Natural killer cell (primary cell): Measurements from ENCODE around the gene ODC1. TPM values are rescaled to one million over a fixed set of nuclear protein-coding genes. Genes with fewer than 3 reads are reported as not detected.

Experiments used
- ATAC-seq, 3 donors: fragments of 150-1000 bp in 2 of 3; fragments of 200-7000 bp in 1 of 3; cut with Tn5 transposase; 1 replicate in 1 of 3; 2 replicates in 2 of 3; pipeline ENCODE4 v1.10.0; 2021; ENCODE audit warnings: mild to moderate bottlenecking in 2 of 3, moderate library complexity in 2 of 3
- DNase-seq, 2 donors: peaks; one replicate each; pipeline versions ENCODE4 v3.0.0 to v3.0.0-alpha.2; 2013 to 2021; ENCODE audit warnings: mixed read lengths in 1 of 2
- H3K27ac ChIP-seq: one replicate; pipeline ENCODE4 v1.5.1; 2013; ENCODE audit warnings: mild to moderate bottlenecking, low read length
- H3K27me3 ChIP-seq: one replicate; pipeline ENCODE4 v1.6.1; 2013; ENCODE audit warnings: low read length; ENCODE audit not compliant: control insufficient read depth, insufficient read depth
- H3K36me3 ChIP-seq: one replicate; pipeline ENCODE4 v1.6.1; 2013; ENCODE audit warnings: low read length; ENCODE audit not compliant: control insufficient read depth, insufficient read depth
- H3K4me1 ChIP-seq: one replicate; pipeline ENCODE4 v1.6.1; 2013; ENCODE audit warnings: low read length; ENCODE audit not compliant: control insufficient read depth, insufficient read depth
- H3K4me3 ChIP-seq: one replicate; pipeline ENCODE4 v1.5.1; 2013; ENCODE audit warnings: low read length
- H3K9me3 ChIP-seq: one replicate; pipeline ENCODE4 v1.6.1; 2013; ENCODE audit warnings: low read length; ENCODE audit not compliant: control insufficient read depth, insufficient read depth
- H3K27ac Mint-ChIP-seq, 2 donors: one replicate each; pipeline ENCODE4 v1.8.0; 2022; ENCODE audit warnings: mild to moderate bottlenecking in 2 of 2, mixed read lengths in 2 of 2, moderate library complexity in 1 of 2
- H3K27me3 Mint-ChIP-seq, 2 donors: one replicate each; pipeline ENCODE4 v1.8.0; 2022; ENCODE audit warnings: low read depth in 2 of 2, mixed read lengths in 2 of 2
- H3K36me3 Mint-ChIP-seq: one replicate; pipeline ENCODE4 v1.8.0; 2022; ENCODE audit warnings: mixed read lengths
- H3K4me1 Mint-ChIP-seq, 2 donors: one replicate each; pipeline ENCODE4 v1.8.0; 2022; ENCODE audit warnings: mixed read lengths in 2 of 2
- H3K4me3 Mint-ChIP-seq: one replicate; pipeline ENCODE4 v1.8.0; 2022; ENCODE audit warnings: mild to moderate bottlenecking, moderate library complexity, mixed read lengths
- H3K9me3 Mint-ChIP-seq, 2 donors: one replicate each; pipeline ENCODE4 v1.8.0; 2022; ENCODE audit warnings: mixed read lengths in 2 of 2
- CTCF ChIP-seq: fragments of 200-600 bp; IDR thresholded peaks from one replicate; pipeline ENCODE4 v1.8.0; 2022; ENCODE audit warnings: antibody characterized with exemption
- WGBS: methylation state at CpG from one replicate; pipeline ENCODE4 v1.1.7; 2013; ENCODE audit warnings: missing lambda C conversion rate; ENCODE audit not compliant: insufficient coverage; 5-methylcytosine and 5-hydroxymethylcytosine counted together
- intact Hi-C: fragments of 100-400 bp; cut with micrococcal nuclease; formaldehyde crosslinking; loops from one replicate; pipeline ENCODE4 v1.14.2; 2022
- total RNA-seq, 4 donors: library from RNA; stranded (reverse); fragments of 120-200 nt in 1 of 4; gene quantifications; one replicate each; pipeline versions ENCODE4 v1.2.3 to v1.2.4, GENCODE V29; 2013 to 2022

ODC1 gene
- total RNA-seq, 3 donors from 2014 or later (not counting 1 experiment from before 2014, with no cell fraction given) = 38.7 to 85.4 (median 43.8) TPM

DNA sequence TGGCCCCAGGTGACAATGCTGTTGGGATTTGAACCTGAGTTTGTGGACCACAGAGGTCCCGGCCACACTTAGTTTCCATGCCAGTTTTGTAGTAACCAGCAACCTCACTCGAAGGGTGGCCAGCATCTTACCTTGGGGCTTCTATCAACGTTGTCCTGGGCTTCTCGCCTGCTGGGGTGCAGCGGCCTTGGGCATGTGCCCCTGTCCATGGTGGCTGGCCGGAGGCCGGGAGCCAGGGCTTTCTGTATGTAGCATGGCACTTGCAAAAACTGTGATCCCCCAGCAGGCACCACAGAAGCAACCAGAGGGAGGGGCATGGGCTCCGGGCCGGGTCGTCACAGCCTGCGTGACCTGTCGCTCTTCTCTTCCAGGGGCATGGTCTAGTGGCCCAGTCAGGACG, 51.7 kb downstream of the ODC1 start:
- WGBS = 93% methylated on average over 13 of the region's 13 CpGs
- H3K4me1 ChIP-seq = peaks cover 34% of the 10 kb centered on the region
- H3K4me1 Mint-ChIP-seq = peaks cover 28 to 52% of the 10 kb centered on the region in 2 donors

DNA sequence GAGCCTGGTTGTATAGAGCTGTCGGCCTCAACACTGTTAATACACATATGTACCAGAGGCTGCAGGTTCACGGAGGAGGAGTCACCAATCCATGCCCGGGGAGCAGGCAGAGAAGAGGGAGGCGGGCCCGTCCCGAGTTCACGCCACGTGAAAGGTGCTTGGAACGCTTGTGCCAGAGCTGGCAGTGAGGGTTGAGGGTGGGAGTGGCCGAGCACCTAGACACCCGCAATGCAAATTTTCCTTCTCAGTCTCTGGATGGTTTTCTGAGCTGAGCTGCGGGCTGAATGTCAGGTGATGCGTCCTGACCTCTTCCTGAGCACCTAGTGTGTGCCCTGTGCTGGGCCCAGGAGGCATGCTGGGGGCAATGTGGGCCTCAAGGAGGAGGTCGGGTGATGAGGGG, 52.2 kb downstream of the ODC1 start:
- intact Hi-C loops = no loop called here
- no peaks in the 10 kb centered on the region for H3K27me3 ChIP-seq
- no peaks in the 10 kb centered on the region for H3K27me3 Mint-ChIP-seq
- WGBS = 89% methylated on average over 14 of the region's 14 CpGs
- no peak overlapping the region for H3K27ac ChIP-seq
- H3K4me1 ChIP-seq = peaks cover 29% of the 10 kb centered on the region
- DNase-seq (no peak), ATAC-seq (no peak)
- no peaks in the 10 kb centered on the region for H3K9me3 ChIP-seq
- H3K9me3 Mint-ChIP-seq = no peaks in the 10 kb centered on the region
- no peak for TF ChIP-seq CTCF
- H3K4me3 ChIP-seq = no peak overlapping the region
- H3K4me1 Mint-ChIP-seq = peaks cover 27 to 46% of the 10 kb centered on the region in 2 donors
- H3K27ac Mint-ChIP-seq = no peak overlapping the region
- no peak overlapping the region for H3K4me3 Mint-ChIP-seq
- H3K36me3 ChIP-seq = no peaks in the 10 kb centered on the region
- no peaks in the 10 kb centered on the region for H3K36me3 Mint-ChIP-seq

More for the DNA sequence above, 51.7 kb downstream of the ODC1 start:
- ATAC-seq = no peak
- no peak for TF ChIP-seq CTCF
- no peaks in the 10 kb centered on the region for H3K27me3 ChIP-seq
- DNase-seq = no peak
- no peak overlapping the region for H3K4me3 ChIP-seq
- Mint-ChIP-seq H3K27me3 (no peaks in the 10 kb centered on the region), H3K27ac (no peak overlapping the region), H3K36me3 (no peaks in the 10 kb centered on the region), H3K4me3 (no peak overlapping the region), H3K9me3 (no peaks in the 10 kb centered on the region)
- intact Hi-C loops = no loop called here
- no peak overlapping the region for H3K27ac ChIP-seq
- no peaks in the 10 kb centered on the region for H3K36me3 ChIP-seq
- H3K9me3 ChIP-seq = no peaks in the 10 kb centered on the region

DNA sequence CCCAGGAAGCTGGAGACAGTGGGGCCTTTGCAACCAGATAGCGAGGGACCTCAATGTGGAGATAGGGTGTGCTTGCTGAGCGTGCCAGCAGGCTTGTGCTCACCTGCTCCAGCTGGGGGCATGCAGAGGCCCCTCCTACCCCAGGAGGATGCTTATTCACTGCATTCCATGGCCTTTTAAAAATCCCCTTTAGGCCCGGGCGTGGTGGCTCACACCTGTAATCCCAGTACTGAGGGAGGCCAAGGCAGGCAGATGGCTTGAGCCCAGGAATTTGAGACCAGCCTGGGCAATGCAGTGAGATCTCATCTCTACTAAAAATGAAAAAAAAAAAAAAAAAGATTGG, 54.5 kb downstream of the ODC1 start:
- Mint-ChIP-seq H3K27ac (no peak overlapping the region), H3K27me3 (no peaks in the 10 kb centered on the region), H3K4me1 (peaks cover 24 to 38% of the 10 kb centered on the region in 2 donors), H3K9me3 (no peaks in the 10 kb centered on the region), H3K36me3 (no peaks in the 10 kb centered on the region), H3K4me3 (no peak overlapping the region)
- ATAC-seq (no peak), DNase-seq (no peak)
- Histone ChIP-seq H3K36me3 (no peaks in the 10 kb centered on the region), H3K4me1 (peaks cover 19% of the 10 kb centered on the region), H3K9me3 (no peaks in the 10 kb centered on the region), H3K27ac (no peak overlapping the region), H3K4me3 (no peak overlapping the region), H3K27me3 (no peaks in the 10 kb centered on the region)
- intact Hi-C loops = no loop called here
- TF ChIP-seq CTCF = no peak
- WGBS = 96% methylated on average over 4 of the region's 4 CpGs

GRCh38 chr2:10392951-10393639, 55.0 kb downstream of the ODC1 start:
- TF ChIP-seq CTCF = no peak
- intact Hi-C loops = no loop called here
- H3K27me3 ChIP-seq = no peaks in the 10 kb centered on the region
- WGBS = 75% methylated on average over 9 of the region's 9 CpGs
- DNase-seq = no peak
- H3K9me3 Mint-ChIP-seq = no peaks in the 10 kb centered on the region
- H3K36me3 ChIP-seq = no peaks in the 10 kb centered on the region
- H3K27ac Mint-ChIP-seq = no peak overlapping the region
- H3K36me3 Mint-ChIP-seq = no peaks in the 10 kb centered on the region
- no peak for ATAC-seq
- H3K4me1 Mint-ChIP-seq = peaks cover 24 to 36% of the 10 kb centered on the region in 2 donors
- no peaks in the 10 kb centered on the region for H3K9me3 ChIP-seq
- peaks cover 19% of the 10 kb centered on the region for H3K4me1 ChIP-seq
- no peak overlapping the region for H3K4me3 ChIP-seq
- no peaks in the 10 kb centered on the region for H3K27me3 Mint-ChIP-seq
- no peak overlapping the region for H3K4me3 Mint-ChIP-seq
- no peak overlapping the region for H3K27ac ChIP-seq
